ENCODE measurements around the gene RNF207. TPM values are rescaled to one million over a fixed set of nuclear protein-coding genes. Genes with fewer than 3 reads are reported as not detected.

RNF207 gene
- total and polyA plus RNA-seq, 10 of the 15 experiments (the other 5 are each of a cell fraction or from before 2014, with no cell fraction given) = 1.7 to 36.4 (median 13.1) TPM

GRCh38 chr1:6157528-6158174 is 48.3 kb upstream of the RNF207 start (continued):
- no peak for TF ChIP-seq ELK1 (IDR thresholded peaks at IDR 0.05; ENCODE audit: low read depth, low read length)
- no peak for TF ChIP-seq MAX (IDR thresholded peaks at IDR 0.05; ENCODE audit: low read depth, low read length)
- TF ChIP-seq TCF12 (IDR thresholded peaks at IDR 0.05; ENCODE audit: low read depth, low read length) = no peak
- TF ChIP-seq BCLAF1 (IDR thresholded peaks at IDR 0.05) = no peak
- no peak for TF ChIP-seq SREBF2 (IDR thresholded peaks at IDR 0.05; ENCODE audit: low read length)
- TF ChIP-seq ZSCAN29 (IDR thresholded peaks at IDR 0.05) = no peak

GRCh38 chr1:6158181-6158580 is 47.7 kb upstream of the RNF207 start:
- RAD21 ChIA-PET (ENCODE audit: unreplicated experiment) = no interaction called here
- no peak for DNase-seq (ENCODE audit: low read depth, low spot score)
- Histone ChIP-seq H3K4me2 (ENCODE audit: control insufficient read depth, insufficient read depth) (no peak overlapping the region), H3K36me3 (ENCODE audit: control insufficient read depth in 2 of 2, insufficient read depth in 2 of 2, low read length in 1 of 2) (no peaks in the 10 kb centered on the region), H3K27ac (ENCODE audit: control insufficient read depth, insufficient read depth) (no peak overlapping the region), H3K9ac (ENCODE audit: control insufficient read depth, insufficient read depth, low read length) (no peak overlapping the region), H2AFZ (ENCODE audit: control insufficient read depth, low read depth, low read length) (no peak overlapping the region), H3K4me1 (ENCODE audit: control insufficient read depth, insufficient read depth, low read length) (no peaks in the 10 kb centered on the region), H3K4me3 (no peak overlapping the region), H3K79me2 (ENCODE audit: control insufficient read depth, insufficient read depth, low read length) (no peaks in the 10 kb centered on the region), H3K27me3 (replicated peaks in 1 of 2; ENCODE audit: control insufficient read depth in 2 of 2, insufficient read depth in 2 of 2, low read length in 1 of 2) (no peaks in the 10 kb centered on the region; a peak in 1 of 4 replicates), H3K9me3 (replicated peaks; ENCODE audit: control insufficient read depth, insufficient read depth, low read length) (no peaks in the 10 kb centered on the region), H4K20me1 (ENCODE audit: control insufficient read depth, insufficient read depth) (no peaks in the 10 kb centered on the region)
- POLR2A ChIA-PET = no interaction called here
- WGBS (ENCODE audit: insufficient coverage, insufficient replicate concordance, low lambda C conversion rate, missing lambda C conversion rate) = 49% methylated on average over 8 of the region's 8 CpGs
- SMC1A ChIA-PET (ENCODE audit: uncharacterized antibody, unreplicated experiment) = interaction anchor here (0.7 kb wide), 1 partner anchor 10 kb away, joined by 3 read pairs; no protein-coding TSS in a partner anchor
- FAIRE-seq = no peak
- CTCF ChIA-PET = no interaction called here
- BruUV-seq (replicated peaks) = no TSS peak
- intact Hi-C loops (cut with micrococcal nuclease; ENCODE audit: unreplicated experiment) = no loop called here
- in situ Hi-C loops (cut with MboI) = no loop called here
- ATAC-seq = no peak
- no peak for TF ChIP-seq BMI1 (IDR thresholded peaks at IDR 0.05; ENCODE audit: borderline replicate concordance)
- no peak for TF ChIP-seq RB1 (IDR thresholded peaks at IDR 0.05; ENCODE audit: borderline replicate concordance)
- no peak for TF ChIP-seq YBX1 (IDR thresholded peaks at IDR 0.05)
- no peak for TF ChIP-seq KLF5 (IDR thresholded peaks at IDR 0.05; ENCODE audit: partially characterized antibody)
- no peak for TF ChIP-seq ESRRA (IDR thresholded peaks at IDR 0.05; ENCODE audit: low read length)
- no peak for TF ChIP-seq IRF3 (IDR thresholded peaks at IDR 0.05)
- no peak for TF ChIP-seq CEBPZ (IDR thresholded peaks at IDR 0.05; ENCODE audit: low read depth, low read length)
- no peak for TF ChIP-seq BHLHE40 (IDR thresholded peaks at IDR 0.05; ENCODE audit: borderline replicate concordance in 1 of 2, low read depth in 2 of 2, low read length in 1 of 2)
- TF ChIP-seq TARDBP (IDR thresholded peaks at IDR 0.05; ENCODE audit: borderline replicate concordance) = no peak

All from GM12878 (cell line).